ENCODE measurements around the gene CHMP6. TPM values are rescaled to one million over a fixed set of nuclear protein-coding genes. Genes with fewer than 3 reads are reported as not detected.

The CHMP6 gene
- total RNA-seq, 1 donor from 2014 or later = 29.1 TPM

GRCh38 chr17:80955671-80956280, 35.9 kb upstream of the CHMP6 start:
- TF ChIP-seq CTCF (conservative IDR thresholded peaks at IDR 0.05) = no peak
- no peaks in the 10 kb centered on the region for H3K4me1 Mint-ChIP-seq (ENCODE audit: unreplicated experiment)
- H3K36me3 Mint-ChIP-seq = peaks cover 7% of the 10 kb centered on the region
- H3K9me3 Mint-ChIP-seq = no peaks in the 10 kb centered on the region
- DNase-seq (ENCODE audit: extremely low spot score, unreplicated experiment) = no peak
- H3K27me3 Mint-ChIP-seq = no peaks in the 10 kb centered on the region
- H3K4me3 Mint-ChIP-seq = no peak overlapping the region
- no peak overlapping the region for H3K27ac Mint-ChIP-seq

- Mint-ChIP-seq H3K27me3 (no peaks in the 10 kb centered on the region), H3K27ac (no peak overlapping the region), H3K4me1 (ENCODE audit: unreplicated experiment) (no peaks in the 10 kb centered on the region), H3K4me3 (no peak overlapping the region), H3K9me3 (no peaks in the 10 kb centered on the region), H3K36me3 (peaks cover 7% of the 10 kb centered on the region)
- no peak for TF ChIP-seq CTCF (conservative IDR thresholded peaks at IDR 0.05)
- no peak for DNase-seq (ENCODE audit: extremely low spot score, unreplicated experiment)
Measured at GRCh38 chr17:80956321-80957190, 35.1 kb upstream of the CHMP6 start.

- no peak overlapping the region for H3K4me3 Mint-ChIP-seq
- no peak for DNase-seq (ENCODE audit: extremely low spot score, unreplicated experiment)
- H3K4me1 Mint-ChIP-seq (ENCODE audit: unreplicated experiment) = no peaks in the 10 kb centered on the region
- no peak overlapping the region for H3K27ac Mint-ChIP-seq
- no peak for TF ChIP-seq CTCF (conservative IDR thresholded peaks at IDR 0.05)
- no peaks in the 10 kb centered on the region for H3K9me3 Mint-ChIP-seq
- peaks cover 7% of the 10 kb centered on the region for H3K36me3 Mint-ChIP-seq
- H3K27me3 Mint-ChIP-seq = no peaks in the 10 kb centered on the region
Measured at GRCh38 chr17:80957461-80957941, 34.1 kb upstream of the CHMP6 start.

DNA sequence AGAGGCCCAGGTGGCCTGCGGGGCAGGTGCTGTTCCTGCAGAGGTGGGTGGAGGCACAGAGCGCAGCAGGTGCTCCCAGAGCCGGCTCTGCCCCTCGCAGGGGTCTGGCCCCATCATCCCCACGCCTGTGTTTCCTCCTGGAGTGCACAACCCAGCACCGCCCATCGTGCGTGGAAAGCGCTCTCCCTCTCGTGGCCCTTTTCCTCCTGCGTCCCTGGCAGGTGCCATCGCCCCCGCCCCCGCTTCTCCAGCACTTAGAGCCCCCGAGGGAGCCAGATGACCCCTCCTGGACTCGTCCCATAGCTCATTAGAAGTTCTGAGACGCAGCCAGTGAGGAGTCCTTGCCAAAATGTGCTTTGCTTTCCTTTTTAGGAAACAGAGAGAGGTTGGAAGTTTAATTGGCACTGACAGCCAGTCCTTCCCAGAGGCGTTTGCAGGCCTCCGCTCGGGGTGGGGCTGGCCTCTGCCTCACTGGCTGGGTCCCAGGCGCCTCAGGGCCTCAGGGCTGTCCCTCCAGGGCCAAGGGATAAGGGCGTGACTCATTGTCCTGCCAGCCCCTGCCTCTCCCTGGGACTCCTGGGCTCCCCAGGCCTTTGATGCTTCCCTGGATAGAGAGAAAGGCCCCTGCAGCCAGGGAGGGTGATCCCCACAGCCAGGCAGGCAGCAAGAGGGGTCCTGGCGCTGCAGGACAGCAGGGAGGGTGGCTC, 32.2 kb upstream of the CHMP6 start:
- Mint-ChIP-seq H3K4me3 (no peak overlapping the region), H3K9me3 (no peaks in the 10 kb centered on the region), H3K36me3 (peaks cover 7% of the 10 kb centered on the region), H3K27ac (no peak overlapping the region), H3K27me3 (no peaks in the 10 kb centered on the region), H3K4me1 (ENCODE audit: unreplicated experiment) (no peaks in the 10 kb centered on the region)
- TF ChIP-seq CTCF (conservative IDR thresholded peaks at IDR 0.05) = no peak
- no peak for DNase-seq (ENCODE audit: extremely low spot score, unreplicated experiment)

- H3K4me3 Mint-ChIP-seq = no peak overlapping the region
- DNase-seq (ENCODE audit: extremely low spot score, unreplicated experiment) = no peak
- H3K27me3 Mint-ChIP-seq = no peaks in the 10 kb centered on the region
- H3K9me3 Mint-ChIP-seq = no peaks in the 10 kb centered on the region
- no peak for TF ChIP-seq CTCF (conservative IDR thresholded peaks at IDR 0.05)
- peaks cover 2% of the 10 kb centered on the region for H3K36me3 Mint-ChIP-seq
- no peaks in the 10 kb centered on the region for H3K4me1 Mint-ChIP-seq (ENCODE audit: unreplicated experiment)
- H3K27ac Mint-ChIP-seq = no peak overlapping the region
Measured at GRCh38 chr17:80960037-80960796, 31.4 kb upstream of the CHMP6 start.
